Lower leg skin (tissue), 3 donors: ENCODE measurements around the gene SPSB4.

Experiments used
- CTCF ChIP-seq, 3 donors: fragments of 450-650 bp; IDR thresholded peaks; one replicate each; pipeline ENCODE4 v1.5.1; 2016; ENCODE audit warnings: antibody characterized with exemption in 3 of 3, mild to moderate bottlenecking in 3 of 3, moderate library complexity in 2 of 3
- POLR2A ChIP-seq, 2 donors: fragments of 450-650 bp; IDR thresholded peaks; one replicate each; pipeline ENCODE4 v1.6.1; 2016 to 2017; ENCODE audit warnings: antibody characterized with exemption in 2 of 2, mild to moderate bottlenecking in 1 of 2, moderate library complexity in 1 of 2

DNA sequence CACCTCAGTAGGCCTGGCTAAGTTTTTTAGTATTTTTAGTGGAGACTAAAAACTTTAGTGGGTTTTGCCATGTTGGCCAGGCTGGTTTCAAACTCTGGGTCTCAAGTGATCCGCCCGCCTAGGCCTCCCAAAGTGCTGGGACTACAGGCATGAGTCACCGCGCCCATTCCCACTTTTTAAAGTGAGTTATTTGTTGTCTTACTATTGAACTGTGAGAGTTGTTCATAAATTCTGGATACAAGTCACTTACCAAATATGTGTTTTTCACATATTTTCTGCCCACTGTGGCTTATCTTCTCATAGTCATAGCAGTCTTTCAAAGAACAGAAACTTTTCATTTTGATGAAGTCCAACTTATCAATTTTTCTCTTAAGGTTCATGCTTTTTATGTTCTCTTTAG lies 29.9 kb upstream of the SPSB4 start:
- TF ChIP-seq POLR2A (IDR thresholded peaks at IDR 0.05) (no peak), CTCF (IDR thresholded peaks at IDR 0.05) (no peak)
